ENCODE results near the gene CERCAM.

The CERCAM gene

DNA sequence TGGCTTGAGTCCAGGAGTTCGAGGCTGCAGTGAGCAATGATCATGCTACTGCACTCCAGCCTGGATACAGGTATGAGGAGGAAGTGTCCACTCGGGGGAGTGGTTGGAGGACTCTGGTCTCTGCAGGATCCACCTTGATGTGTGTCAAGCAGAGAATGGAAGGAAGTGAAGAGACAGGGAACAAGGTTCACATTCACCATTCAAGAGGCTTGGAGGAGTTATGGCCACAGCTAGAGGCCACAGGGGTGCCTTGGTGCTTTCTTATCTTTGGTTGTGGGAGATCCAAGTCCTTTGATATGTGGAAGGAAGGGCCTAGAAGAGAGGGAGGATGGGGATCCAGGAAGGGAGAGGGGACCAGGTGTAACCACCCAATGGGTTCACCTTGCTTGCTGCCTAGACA lies 5.4 kb upstream of the CERCAM start:
- Histone ChIP-seq H3K9me2 (ENCODE audit: low read depth, low read length) (no peaks in the 10 kb centered on the region), H3K4me2 (ENCODE audit: low read length) (no peak overlapping the region), H3K4me1 (ENCODE audit: insufficient read depth, low read length, severe bottlenecking) (peaks cover 34% of the 10 kb centered on the region), H3K79me2 (ENCODE audit: insufficient read depth, low read length) (no peaks in the 10 kb centered on the region), H3K9me3 (ENCODE audit: low read length) (no peaks in the 10 kb centered on the region), H2AFZ (ENCODE audit: low read length) (no peak overlapping the region), H3F3A (ENCODE audit: insufficient read depth, low read length) (no peaks in the 10 kb centered on the region), H3K4me3 (ENCODE audit: low read depth, low read length, poor library complexity, severe bottlenecking) (no peak overlapping the region), H3K36me3 (ENCODE audit: insufficient read depth, low read length) (no peaks in the 10 kb centered on the region), H3K9ac (ENCODE audit: low read length) (no peak overlapping the region), H3K27ac (ENCODE audit: low read depth, low read length, poor library complexity, severe bottlenecking) (no peak overlapping the region), H3K27me3 (ENCODE audit: insufficient read depth, low read length) (peaks cover 6% of the 10 kb centered on the region; the same call in 1 of the 2 replicates), H4K20me1 (ENCODE audit: insufficient read depth, low read length) (no peaks in the 10 kb centered on the region)
- no peak for TF ChIP-seq EZH2 (IDR thresholded peaks at IDR 0.05; ENCODE audit: borderline replicate concordance, low read length)
- TF ChIP-seq, protein P1, sequence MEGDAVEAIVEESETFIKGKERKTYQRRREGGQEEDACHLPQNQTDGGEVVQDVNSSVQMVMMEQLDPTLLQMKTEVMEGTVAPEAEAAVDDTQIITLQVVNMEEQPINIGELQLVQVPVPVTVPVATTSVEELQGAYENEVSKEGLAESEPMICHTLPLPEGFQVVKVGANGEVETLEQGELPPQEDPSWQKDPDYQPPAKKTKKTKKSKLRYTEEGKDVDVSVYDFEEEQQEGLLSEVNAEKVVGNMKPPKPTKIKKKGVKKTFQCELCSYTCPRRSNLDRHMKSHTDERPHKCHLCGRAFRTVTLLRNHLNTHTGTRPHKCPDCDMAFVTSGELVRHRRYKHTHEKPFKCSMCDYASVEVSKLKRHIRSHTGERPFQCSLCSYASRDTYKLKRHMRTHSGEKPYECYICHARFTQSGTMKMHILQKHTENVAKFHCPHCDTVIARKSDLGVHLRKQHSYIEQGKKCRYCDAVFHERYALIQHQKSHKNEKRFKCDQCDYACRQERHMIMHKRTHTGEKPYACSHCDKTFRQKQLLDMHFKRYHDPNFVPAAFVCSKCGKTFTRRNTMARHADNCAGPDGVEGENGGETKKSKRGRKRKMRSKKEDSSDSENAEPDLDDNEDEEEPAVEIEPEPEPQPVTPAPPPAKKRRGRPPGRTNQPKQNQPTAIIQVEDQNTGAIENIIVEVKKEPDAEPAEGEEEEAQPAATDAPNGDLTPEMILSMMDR (IDR thresholded peaks at IDR 0.05; ENCODE audit: low read length) = no peak

DNA sequence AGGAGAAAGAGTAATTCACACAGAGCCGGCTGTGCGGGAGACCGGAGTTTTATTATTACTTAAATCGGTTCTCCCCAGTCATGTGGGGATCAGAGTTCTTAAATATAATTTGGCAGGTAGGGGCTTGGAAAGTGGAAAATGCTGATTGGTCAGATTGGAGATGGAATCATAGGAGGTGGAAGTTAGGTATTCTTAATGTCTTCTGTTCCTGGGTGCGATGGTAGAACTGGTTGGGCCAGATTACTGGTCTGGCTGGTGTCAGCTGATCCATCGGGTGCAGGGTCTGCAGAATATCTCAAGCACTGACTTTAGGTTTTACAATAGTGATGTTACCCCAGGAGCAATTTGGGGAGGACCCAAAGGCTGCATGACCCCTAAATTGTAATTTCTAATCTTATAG lies 4.6 kb upstream of the CERCAM start:
- Histone ChIP-seq H3K27me3 (ENCODE audit: insufficient read depth, low read length) (peaks cover 6% of the 10 kb centered on the region; the same call in 1 of the 2 replicates), H3K4me3 (ENCODE audit: low read depth, low read length, poor library complexity, severe bottlenecking) (no peak overlapping the region), H3K9ac (ENCODE audit: low read length) (no peak overlapping the region; the same call in 1 of the 2 replicates), H3K9me2 (ENCODE audit: low read depth, low read length) (no peaks in the 10 kb centered on the region), H4K20me1 (ENCODE audit: insufficient read depth, low read length) (no peaks in the 10 kb centered on the region), H3K79me2 (ENCODE audit: insufficient read depth, low read length) (no peaks in the 10 kb centered on the region), H3K4me1 (ENCODE audit: insufficient read depth, low read length, severe bottlenecking) (peaks cover 36% of the 10 kb centered on the region), H3K4me2 (ENCODE audit: low read length) (peak overlapping the region; percentile 32; the same call in 1 of the 2 replicates), H3F3A (ENCODE audit: insufficient read depth, low read length) (no peaks in the 10 kb centered on the region), H3K9me3 (ENCODE audit: low read length) (no peaks in the 10 kb centered on the region), H3K36me3 (ENCODE audit: insufficient read depth, low read length) (no peaks in the 10 kb centered on the region), H3K27ac (ENCODE audit: low read depth, low read length, poor library complexity, severe bottlenecking) (peak overlapping the region; percentile 16), H2AFZ (ENCODE audit: low read length) (no peak overlapping the region)
- no peak for TF ChIP-seq EZH2 (IDR thresholded peaks at IDR 0.05; ENCODE audit: borderline replicate concordance, low read length)
- TF ChIP-seq, protein P1 (IDR thresholded peaks at IDR 0.05; ENCODE audit: low read length) = no peak

DNA sequence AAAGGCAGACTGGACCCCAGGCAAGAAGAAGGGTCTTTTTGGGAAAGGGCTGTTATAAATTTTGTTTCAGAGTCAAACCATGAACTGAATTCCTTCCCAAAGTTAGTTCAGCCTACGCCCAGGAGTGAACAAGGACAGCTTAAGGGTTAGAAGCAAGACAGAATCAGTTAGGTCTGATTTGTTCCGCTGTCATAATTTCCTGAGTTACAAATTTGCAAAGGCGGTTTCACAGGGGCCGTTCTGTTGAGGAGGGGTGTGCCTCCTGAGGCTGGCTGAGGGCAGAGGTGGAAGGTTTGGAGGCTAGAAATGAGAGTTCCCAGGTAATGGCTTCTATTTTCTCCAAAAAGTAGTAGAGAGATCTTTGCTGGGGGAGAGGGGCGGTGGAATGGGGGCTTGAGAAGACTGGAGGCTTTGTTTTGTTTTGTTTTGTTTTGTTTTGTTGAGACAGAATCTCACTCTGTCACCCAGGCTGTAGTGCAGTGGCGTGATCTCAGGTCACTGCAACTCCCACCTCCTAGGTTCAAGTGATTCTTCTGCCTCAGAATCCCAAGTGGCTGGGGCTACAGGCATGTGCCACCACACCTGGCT lies 4.1 kb upstream of the CERCAM start:
- Histone ChIP-seq H4K20me1 (ENCODE audit: insufficient read depth, low read length) (no peaks in the 10 kb centered on the region), H3K9ac (ENCODE audit: low read length) (no peak overlapping the region; the same call in 1 of the 2 replicates), H3K27ac (ENCODE audit: low read depth, low read length, poor library complexity, severe bottlenecking) (peak overlapping the region; percentile 16), H3K4me2 (ENCODE audit: low read length) (peak overlapping the region; percentile 32; the same call in 1 of the 2 replicates), H2AFZ (ENCODE audit: low read length) (no peak overlapping the region), H3K4me1 (ENCODE audit: insufficient read depth, low read length, severe bottlenecking) (peaks cover 42% of the 10 kb centered on the region), H3K36me3 (ENCODE audit: insufficient read depth, low read length) (no peaks in the 10 kb centered on the region), H3F3A (ENCODE audit: insufficient read depth, low read length) (no peaks in the 10 kb centered on the region), H3K4me3 (ENCODE audit: low read depth, low read length, poor library complexity, severe bottlenecking) (no peak overlapping the region), H3K27me3 (ENCODE audit: insufficient read depth, low read length) (peaks cover 3% of the 10 kb centered on the region; the same call in 1 of the 2 replicates), H3K79me2 (ENCODE audit: insufficient read depth, low read length) (no peaks in the 10 kb centered on the region), H3K9me2 (ENCODE audit: low read depth, low read length) (no peaks in the 10 kb centered on the region), H3K9me3 (ENCODE audit: low read length) (no peaks in the 10 kb centered on the region)
- TF ChIP-seq EZH2 (IDR thresholded peaks at IDR 0.05; ENCODE audit: borderline replicate concordance, low read length) = no peak
- TF ChIP-seq, protein P1 (IDR thresholded peaks at IDR 0.05; ENCODE audit: low read length) = no peak
